ENCODE measurements around the gene ASCC3.
A peak's percentile ranks its signal among the peaks of the same experiment; 100 is the strongest.

ASCC3 gene

GRCh38 chr6:100726666-100727065, 154.5 kb downstream of the ASCC3 start:
- peak; percentile 60 for DNase-seq (ENCODE audit: low read depth)
- TF ChIP-seq CTCF (conservative IDR thresholded peaks at IDR 0.05; ENCODE audit: low read depth, low read length), result no peak
- no peak overlapping the region for H3K4me3 ChIP-seq (ENCODE audit: low read depth, low read length)

GRCh38 chr6:100724696-100725095, 156.4 kb downstream of the ASCC3 start:
- no peak for DNase-seq (ENCODE audit: low read depth)
- no peak overlapping the region for H3K4me3 ChIP-seq (ENCODE audit: low read depth, low read length)
- no peak for TF ChIP-seq CTCF (conservative IDR thresholded peaks at IDR 0.05; ENCODE audit: low read depth, low read length)

- peak; percentile 38 for DNase-seq (ENCODE audit: low read depth)
- H3K4me3 ChIP-seq (ENCODE audit: low read depth, low read length), result no peak overlapping the region
- peak; percentile 14 for TF ChIP-seq CTCF (conservative IDR thresholded peaks at IDR 0.05; ENCODE audit: low read depth, low read length)
Measured at GRCh38 chr6:100724222-100724621, 156.9 kb downstream of the ASCC3 start.

GRCh38 chr6:100721256-100721655, 159.9 kb downstream of the ASCC3 start:
- DNase-seq (ENCODE audit: low read depth), result no peak
- no peak overlapping the region for H3K4me3 ChIP-seq (ENCODE audit: low read depth, low read length)
- no peak for TF ChIP-seq CTCF (conservative IDR thresholded peaks at IDR 0.05; ENCODE audit: low read depth, low read length)

GRCh38 chr6:100719883-100720682, 161.0 kb downstream of the ASCC3 start:
- H3K4me3 ChIP-seq (ENCODE audit: low read depth, low read length), result no peak overlapping the region
- peak; percentile 75 for DNase-seq (ENCODE audit: low read depth)
- TF ChIP-seq CTCF (conservative IDR thresholded peaks at IDR 0.05; ENCODE audit: low read depth, low read length), result peak; percentile 53

- TF ChIP-seq CTCF (conservative IDR thresholded peaks at IDR 0.05; ENCODE audit: low read depth, low read length), result no peak
- DNase-seq (ENCODE audit: low read depth), result no peak
- H3K4me3 ChIP-seq (ENCODE audit: low read depth, low read length), result no peak overlapping the region
Measured at GRCh38 chr6:100712997-100713396, 168.1 kb downstream of the ASCC3 start.

GRCh38 chr6:100706491-100706890, 174.6 kb downstream of the ASCC3 start:
- no peak overlapping the region for H3K4me3 ChIP-seq (ENCODE audit: low read depth, low read length)
- TF ChIP-seq CTCF (conservative IDR thresholded peaks at IDR 0.05; ENCODE audit: low read depth, low read length), result no peak
- no peak for DNase-seq (ENCODE audit: low read depth)
